Stimulated activated CD8-positive, alpha-beta memory T cell treated with anti-CD3 and anti-CD28 coated beads, Interleukin-12 subunit alpha, Interleukin-12 subunit beta, amount 100 ng/mL, for 1 hour (primary cell): ENCODE results near the gene ARL10.
"Not testable (repeated sequence)": the region's sequence is repeated elsewhere in the genome, so short reads cannot be mapped to it uniquely, and the experiment has no call there.

Experiments used
- DNase-seq: peaks from one replicate; pipeline ENCODE4 v3.0.0-alpha.2; 2020; ENCODE audit warnings: low read depth

The ARL10 gene

DNA sequence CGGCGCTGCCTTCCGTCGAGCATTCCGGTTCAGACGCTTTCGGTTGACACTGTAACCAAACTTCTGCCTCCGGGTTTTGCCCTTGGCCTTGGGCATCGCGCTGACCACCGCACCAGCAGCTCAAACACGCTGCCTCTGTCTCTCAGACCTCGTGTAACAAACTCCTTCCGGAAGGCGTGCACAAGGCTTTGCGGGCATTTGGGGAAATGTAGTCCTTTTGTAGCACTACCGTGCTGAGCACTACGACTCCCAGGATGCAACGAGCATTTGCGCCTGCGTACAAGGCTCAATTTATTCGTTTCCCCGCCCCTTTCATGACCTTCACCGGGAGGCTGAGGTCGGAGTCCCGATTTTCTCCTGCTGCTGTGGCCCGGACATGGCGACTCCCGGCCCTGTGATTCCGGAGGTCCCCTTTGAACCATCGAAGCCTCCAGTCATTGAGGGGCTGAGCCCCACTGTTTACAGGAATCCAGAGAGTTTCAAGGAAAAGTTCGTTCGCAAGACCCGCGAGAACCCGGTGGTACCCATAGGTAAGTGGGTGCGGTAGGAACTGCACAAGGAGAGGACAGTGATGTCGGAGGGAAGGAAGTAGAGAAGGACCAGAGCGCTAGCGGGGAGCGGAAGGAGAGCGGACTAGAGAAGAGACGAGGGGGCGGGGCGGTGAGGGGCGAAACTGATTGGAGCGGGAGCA is 23.3 kb downstream of the ARL10 start, which contains the start of the genes HIGD2A and NOP16:
TSS of gene HIGD2A (plus strand) at position 308 of the 691 bp plus-strand sequence. CDS start at position 377, 69 bp downstream.
TSS of gene NOP16 (minus strand) at position 155 of the 691 bp plus-strand sequence. CDS start at position 96, 59 bp downstream.
- DNase-seq, result peak; percentile 99

DNA sequence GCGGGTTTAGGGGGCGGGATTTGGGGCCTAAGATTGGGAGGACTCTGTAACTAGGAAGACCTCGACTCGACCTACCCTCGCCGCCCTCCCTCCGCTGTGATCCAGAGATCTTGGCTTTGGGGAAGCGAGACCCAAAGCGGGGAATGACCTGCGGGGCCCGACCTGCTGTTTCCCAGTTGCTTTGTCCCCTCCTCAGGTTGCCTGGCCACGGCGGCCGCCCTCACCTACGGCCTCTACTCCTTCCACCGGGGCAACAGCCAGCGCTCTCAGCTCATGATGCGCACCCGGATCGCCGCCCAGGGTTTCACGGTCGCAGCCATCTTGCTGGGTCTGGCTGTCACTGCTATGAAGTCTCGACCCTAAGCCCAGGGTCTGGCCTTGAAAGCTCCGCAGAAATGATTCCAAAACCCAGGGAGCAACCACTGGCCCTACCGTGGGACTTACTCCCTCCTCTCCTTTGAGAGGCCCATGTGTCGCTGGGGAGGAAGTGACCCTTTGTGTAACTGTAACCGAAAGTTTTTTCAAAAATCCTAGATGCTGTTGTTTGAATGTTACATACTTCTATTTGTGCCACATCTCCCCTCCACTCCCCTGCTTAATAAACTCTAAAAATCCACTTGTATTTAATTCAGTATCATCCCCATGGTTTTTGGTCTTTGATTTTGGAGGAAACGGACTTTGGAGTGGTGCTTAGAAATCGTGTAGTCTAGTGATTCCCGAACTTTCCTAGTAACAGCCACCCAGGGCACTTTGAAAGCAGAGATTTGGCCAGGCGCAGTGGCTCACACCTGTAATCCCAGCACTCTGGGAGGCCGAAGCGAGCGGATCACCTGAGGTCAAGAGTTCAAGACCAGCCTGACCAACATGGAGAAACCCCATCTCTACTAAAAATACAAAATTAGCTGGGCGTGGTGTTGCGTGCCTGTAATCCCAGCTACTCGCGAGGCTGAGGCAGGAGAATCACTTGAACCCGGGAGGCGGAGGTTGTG is 24.1 kb downstream of the ARL10 start:
- no peak for DNase-seq

DNA sequence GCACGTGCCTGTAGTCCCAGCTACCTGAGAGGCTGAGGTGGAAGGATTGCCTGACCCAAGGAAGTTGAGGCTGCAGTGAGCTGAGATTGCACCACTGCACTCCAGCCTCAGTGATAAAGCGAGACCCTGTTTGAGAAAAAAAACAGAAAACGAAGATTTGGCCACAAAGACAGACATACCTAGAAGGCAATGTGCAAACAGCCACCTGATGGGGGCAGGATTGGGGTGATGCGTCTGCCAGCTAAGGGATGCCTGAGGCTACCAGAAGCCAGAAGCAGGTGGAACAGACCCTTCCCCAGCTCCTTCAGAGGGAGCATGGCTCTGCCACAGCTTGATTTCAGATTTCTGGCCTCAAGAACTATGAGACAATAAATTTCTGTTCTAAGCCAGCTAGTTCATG is 26.2 kb downstream of the ARL10 start:
- DNase-seq, result no peak

DNA sequence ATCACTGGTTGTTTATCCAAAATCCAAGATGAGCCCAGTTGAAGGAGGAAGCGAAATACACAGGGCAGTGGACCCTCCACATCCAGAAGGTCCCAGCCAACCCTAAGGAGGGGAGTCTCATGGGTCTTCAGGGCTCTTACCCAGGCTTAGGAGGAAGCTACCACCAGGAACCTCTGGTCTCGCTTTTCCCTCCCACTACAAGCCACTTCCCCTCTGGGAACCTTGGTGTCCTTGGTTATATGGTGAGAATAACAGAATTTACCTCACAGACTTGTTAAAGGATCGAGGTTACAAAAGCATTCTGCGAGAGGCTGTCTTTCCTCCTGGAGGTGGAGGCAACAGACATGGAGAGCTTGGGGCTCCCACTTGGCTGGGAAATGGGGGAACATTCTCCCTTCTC is 26.7 kb downstream of the ARL10 start:
- no peak for DNase-seq

DNA sequence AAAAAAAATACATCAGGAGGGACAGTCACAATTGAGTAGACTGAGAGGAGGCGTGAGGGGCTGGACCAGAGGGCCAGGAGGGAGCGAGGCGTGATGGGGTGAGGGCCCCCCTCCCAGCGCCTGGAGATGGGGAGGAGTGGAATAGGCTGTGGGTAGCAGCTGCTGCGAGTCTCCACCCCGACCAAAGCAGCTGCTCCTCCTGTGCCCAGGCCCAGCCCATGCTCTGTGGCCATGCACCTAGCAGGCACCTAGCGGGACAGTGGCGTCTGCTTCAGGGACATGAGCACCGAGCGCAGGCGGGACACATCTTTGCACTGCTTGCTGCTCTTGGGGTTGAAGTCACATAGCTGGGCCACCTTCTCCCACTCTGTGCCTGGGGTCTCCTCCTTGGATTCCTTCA is 27.2 kb downstream of the ARL10 start:
- no peak for DNase-seq

DNA sequence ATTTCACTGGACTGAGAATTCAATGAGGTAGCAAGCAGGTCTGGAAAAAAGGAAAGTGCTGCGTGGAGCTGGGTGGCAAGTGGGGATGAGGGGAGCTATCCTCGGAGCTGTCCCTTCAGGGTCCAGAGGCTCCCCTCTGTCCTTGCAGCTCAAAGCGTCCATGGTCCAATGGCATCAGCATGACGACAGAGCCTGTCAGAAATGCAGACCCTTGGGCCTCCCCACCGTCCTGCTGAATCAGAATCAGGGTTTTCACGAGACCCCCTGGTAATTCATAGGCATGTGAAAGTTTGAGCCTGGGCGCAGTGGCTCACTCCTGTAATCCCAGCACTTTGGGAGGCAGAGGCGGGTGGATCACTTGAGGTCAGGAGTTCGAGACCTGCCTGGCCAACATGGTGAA is 28.8 kb downstream of the ARL10 start:
- DNase-seq, result no peak

DNA sequence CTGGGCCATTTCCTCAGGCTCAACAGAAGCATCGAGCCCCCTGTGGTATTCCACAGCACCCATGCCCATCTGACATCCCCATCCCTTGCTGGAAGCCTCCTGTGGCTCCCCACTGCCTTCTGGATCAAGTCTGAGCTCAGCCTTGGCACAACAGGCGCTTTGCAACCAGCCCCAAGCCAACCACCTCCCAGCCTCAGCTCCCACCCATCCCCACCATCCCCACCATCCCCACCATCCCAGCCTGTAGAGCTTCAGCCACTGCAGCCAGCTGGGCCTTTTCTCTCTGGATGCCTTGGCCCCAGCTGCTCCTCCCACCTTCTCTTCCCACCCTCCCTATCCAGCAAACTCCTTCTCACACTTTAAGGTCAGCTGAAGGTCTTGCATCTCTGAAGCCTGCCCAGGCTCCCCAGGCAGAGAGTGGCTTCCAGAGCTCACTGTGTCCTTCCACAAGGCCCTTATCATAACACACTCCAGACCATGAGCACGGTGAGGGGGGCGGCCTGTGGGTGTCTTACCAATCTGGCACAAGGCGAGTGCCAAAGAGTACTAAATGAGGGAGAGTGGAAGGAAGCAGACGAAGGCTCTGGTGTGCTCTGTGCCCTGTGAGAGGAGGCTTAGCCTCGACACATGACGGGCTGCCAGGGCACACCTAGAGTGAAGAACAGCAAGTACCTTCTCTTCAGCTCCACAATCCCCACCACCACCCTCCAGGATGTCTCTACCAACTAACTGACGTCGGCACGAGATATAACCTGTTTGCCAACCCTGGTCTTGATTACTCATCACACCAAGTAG is 29.8 kb downstream of the ARL10 start:
- DNase-seq, result no peak

DNA sequence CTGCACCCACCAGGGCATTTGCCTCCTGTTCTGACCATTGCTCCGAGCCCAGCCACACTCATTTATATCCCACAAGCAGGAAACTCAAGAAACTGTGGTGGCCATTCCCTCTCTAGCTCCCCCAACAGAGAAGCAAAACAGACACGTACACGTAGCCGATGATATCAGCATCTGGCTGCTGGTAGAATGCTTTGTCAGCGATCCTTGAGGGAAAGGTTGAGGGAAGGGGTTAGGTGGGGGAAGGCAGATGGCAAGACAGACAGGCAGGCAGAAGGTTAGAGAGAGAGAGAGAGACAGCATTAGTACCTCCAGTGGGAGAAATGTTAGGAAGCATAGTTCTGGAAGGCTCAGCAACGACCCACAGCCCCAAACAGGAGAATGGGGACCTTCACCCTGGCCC is 31.0 kb downstream of the ARL10 start:
- DNase-seq, result no peak

DNA sequence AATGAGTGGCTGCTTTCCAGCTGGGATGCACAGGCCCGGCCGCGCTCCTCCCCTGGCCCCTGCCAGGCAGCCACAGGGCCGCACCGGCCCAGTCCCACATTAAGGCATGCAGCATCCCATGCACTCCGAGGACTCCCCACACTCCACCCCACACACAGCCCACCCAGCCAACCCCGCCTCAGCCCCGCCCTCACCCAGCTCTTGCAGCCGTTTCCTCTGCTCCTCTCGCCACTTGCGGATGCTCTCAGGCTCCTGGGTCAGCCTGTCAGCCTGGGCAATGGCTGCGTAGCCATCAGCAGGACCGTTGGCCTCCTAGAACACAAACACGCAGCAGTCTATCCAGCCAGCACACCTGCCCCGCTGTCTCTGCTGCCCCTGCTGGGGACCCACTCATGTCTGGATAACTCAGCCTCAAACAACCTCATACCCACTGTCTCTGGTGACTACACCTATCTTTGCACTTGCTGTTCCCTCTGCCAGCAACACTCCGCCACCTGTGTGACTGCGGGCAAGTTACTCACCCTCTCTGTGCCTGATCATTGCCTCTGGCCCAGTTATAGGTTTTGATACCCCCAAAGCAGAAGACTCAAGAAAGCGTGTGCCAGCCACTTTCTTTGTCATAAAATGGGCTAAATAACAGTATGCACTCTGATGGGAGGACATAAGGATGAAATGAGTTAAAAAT is 32.6 kb downstream of the ARL10 start:
- no peak for DNase-seq

DNA sequence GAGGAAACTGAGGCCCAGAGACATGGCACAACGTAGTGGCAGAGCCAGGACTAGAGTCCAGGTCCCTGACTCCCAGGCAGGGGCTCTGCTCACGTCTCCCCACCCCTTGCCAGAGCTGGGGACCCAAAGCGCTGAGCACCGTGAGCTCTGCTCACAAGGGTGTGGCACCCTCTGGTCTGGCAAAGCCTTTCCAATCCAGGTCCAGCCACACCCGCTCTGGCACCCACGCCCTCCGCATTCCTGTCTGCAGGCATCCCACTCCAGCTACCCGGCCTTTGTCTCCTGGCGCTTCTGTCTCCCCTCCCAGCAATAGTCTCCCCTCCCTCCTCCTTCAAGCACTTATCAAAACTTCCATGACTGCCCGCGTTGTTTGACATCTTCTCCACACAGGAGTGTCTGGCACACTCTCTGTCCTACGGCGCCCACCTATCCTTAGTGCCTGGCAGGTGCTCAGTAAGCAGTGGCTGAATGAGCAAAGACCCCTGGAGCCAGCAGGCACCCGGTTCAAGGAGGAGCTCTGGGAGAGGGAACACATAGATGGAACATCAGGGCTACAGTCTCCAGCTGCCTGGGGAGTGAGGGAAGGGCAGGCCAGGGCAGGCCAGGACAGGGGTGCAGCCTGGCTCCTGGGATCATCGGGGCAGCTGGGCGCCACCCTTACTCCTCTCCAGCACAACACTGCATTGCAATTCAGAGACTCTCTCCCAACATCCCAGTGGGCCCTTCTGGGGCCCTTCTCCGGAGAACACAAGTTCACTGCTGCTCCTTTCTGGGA is 35.3 kb downstream of the ARL10 start:
- DNase-seq, result no peak

DNA sequence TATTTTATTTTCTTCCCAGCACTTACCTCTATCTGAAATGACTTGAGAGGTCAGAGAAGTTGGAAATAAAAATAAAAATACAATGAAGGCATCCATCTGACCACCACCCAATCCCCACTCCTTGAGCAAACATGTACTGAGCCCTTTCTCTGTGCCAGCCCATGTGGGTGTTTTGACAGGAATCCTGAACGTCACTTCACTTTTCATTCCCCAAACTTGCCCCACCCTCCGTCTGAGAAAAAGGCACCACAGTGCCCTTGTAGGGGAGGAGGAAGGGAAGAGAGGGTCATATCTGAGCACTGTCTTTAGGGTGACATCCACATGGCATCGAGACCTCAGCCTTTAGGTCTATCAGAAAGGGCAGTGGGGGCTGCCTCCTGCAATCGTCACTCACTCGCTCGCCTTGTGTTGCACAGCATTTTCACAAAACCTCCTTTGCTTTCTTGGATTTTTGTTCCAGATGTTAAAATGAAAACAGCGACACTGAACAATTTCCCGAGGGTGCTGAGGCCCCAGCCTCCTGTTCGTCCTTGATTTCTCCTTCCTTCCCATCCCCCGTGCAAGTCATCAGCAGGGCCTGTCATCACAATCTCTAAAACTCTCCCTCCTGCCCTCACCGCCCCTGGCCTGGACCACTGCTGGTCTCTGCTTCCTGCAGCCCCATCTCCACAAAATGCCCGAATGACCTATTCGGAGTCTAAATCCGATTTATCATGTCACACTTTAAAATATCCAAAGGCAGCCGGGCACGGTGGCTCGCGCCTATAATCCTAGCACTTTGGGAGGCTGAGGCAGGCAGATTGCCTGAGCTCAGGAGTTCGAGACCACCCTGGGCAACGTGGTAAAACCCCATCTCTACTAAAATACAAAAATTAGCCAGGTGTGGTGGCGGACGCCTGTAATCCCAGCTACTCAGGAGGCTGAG is 36.3 kb downstream of the ARL10 start:
- DNase-seq, result no peak

DNA sequence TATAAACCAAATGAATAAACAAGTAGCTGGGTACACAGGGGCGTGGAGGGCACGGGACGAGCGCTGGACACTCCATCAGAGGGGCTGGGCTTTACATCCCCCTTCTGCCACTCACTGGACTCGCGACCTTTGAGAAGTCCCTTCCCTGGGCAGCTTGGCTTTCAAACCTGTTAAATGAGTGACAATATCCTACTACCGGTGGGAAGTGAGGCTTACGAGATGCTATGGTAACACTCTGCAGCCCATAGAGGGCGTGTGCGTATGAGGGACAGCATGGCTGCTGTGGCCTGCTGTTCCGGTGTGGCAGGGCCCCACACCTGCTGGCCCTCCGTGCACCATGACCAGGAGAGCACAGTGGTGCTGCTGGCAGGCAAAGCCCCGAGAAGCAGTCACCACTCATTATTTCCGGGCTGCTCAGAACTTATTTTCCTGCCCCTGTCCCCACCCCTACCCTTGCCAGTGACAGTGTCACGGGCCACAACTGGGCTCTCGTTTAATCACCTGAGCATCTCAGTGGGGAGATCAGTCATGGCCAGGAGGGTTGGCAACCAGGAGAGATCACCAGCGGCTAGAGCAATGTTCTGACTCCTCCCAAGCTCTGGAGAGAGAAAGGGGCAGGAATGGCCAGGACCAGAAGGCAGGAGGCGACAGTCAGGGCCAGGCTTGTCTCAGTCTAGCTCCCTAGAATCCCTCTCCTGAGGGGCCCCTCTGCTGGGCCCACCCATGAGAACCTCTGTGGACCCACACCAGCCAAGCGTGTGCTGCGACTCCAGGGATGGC is 40.6 kb downstream of the ARL10 start:
- no peak for DNase-seq

DNA sequence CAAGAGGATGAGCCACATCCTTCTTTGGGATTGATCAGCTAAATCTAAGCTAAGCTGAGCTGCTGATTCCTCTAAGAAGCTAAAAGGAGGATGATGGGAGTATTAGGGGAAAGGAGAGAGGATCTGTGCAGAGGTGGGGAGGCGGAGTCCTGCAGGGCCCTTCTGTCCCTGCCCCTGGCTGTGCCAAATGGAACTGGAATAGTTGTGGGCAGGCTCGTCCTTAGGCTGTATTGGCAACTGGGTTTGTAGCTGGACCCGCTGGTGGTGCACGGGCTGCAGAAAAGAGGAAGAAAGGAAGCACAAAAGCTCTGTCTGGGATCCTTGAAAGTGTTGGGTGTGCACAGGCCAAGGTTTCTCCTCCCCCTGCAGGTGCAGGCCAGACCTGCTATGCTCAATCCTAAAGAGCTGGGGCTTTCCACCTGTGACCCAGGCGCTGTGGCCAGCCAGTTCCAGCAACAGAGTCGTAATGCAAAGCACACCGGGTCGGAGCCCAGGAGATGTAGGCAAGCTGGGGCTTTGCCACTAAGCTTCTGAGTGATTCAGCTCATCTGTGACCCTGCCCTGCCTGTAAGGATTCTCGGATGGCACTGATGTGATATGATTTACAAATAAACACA is 41.3 kb downstream of the ARL10 start:
- no peak for DNase-seq

DNA sequence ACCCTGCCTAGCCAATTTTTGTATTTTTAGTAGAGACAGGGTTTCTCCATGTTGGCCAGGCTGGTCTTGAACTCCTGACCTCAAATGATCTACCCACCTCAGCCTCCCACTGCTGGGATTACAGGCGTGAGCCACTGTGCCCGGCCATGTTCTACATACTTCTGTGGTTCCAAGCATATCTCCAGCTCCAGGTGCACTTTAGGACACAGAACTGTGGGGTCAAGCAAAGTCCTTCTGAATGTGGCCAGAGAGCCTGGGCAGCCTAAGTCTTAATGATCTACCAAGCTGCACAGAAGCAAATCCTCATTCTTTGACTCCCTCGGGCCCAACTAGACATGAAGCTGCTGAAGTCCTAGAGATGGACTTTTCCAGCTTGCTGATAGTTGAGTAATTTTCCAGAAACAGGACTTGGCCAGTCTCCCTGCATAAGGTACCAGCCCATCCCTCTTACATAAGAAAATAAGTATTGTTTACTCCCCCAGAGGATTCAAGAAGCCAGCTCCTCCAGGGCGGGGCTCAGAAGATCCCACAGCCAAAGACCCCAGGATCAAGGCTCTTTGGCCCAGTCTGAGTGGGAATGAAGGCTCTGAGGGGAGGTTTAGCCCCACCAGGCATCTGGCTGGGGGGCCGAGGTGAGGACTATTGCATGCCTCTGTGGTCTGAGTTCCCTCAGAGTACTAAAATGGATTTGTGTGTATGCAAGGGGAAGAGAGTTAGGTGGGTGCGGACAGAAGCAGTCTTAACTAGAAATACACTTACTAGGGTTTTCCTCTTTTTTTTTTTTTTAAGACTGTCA is 42.4 kb downstream of the ARL10 start:
- no peak for DNase-seq

DNA sequence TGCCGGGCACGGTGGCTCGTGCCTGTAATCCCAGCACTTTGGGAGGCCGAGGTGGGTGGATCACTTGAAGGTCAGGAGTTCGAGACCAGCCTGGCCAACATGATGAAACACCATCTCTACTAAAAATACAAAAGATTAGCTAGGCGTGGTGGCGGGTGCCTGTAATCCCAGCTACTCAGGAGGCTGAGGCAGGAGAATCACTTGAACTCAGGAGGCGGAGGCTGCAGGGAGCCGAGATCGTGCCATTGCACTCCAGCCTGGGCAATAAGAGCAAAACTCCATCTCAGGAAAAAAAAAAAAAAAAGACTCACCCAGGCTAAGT is 42.9 kb downstream of the ARL10 start:
- DNase-seq, result not testable (repeated sequence)

DNA sequence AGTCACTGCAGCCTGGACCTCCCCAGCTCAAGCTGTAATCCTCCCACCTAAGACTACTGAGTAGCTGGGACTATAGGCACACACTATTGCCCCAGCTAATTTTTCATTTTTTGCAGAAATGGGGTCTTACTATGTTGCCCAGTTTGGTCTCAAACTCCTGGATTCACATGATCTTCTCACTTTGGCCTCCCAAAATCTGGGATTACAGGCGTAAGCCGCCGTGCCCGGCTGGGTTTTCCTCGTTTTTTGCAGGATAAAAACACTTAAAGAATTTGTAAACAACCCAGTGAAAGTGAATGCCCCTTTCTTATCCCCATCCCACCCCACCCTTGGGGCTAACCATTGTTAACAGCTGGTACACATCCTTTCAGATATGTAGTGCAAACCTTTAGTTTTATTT is 43.3 kb downstream of the ARL10 start:
- no peak for DNase-seq

DNA sequence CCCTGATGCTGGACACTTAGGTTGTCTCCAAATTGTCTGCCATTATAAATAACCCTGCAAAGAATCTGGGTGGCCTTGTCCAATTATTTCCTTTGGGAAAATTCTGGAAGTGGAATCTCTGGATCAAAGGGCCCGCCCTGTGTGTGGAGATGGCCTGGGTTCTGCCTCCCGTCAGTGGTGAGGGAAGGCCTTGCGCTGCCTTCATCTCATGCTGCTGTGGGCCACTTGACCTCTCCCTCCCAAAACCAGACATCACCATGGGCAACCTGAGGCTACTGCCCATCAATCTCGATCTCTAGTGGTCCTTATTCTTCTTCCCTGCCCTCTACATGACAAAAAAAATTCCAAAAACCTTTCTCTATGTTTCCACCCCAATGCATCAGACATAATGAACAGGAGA is 44.5 kb downstream of the ARL10 start:
- no peak for DNase-seq
